SH-SY5Y (cell line): ENCODE data around the gene GPRC5A.

Experiments
- GATA2 ChIP-seq: IDR thresholded peaks from 2 replicates; pipeline ENCODE4 v1.6.1; 2011; ENCODE audit warnings: mild to moderate bottlenecking, low read depth, low read length
- GATA3 ChIP-seq: IDR thresholded peaks from 2 replicates; pipeline ENCODE4 v1.6.1; 2011; ENCODE audit warnings: low read depth, mild to moderate bottlenecking, low read length, moderate library complexity

DNA sequence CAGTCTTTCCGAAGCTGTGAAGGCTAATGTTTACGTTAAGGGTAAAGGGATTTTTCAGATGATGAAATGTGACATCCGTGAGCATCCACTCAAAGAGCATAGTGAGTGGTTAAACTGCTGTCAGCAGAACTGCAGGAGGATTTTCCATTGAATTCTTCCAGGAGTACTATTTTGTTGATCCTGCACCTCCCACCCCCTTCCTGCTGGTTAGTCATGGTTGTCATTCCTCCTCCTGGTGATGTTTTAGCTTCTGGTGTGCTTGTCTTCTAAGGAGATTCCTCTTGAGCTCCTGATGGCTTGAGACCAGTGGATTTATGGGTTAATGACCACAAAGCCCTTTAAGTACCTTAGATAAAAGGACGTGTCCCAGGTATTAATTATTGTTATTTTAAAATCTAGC, 63.0 kb downstream of the GPRC5A start:
- no peak for TF ChIP-seq GATA2
- no peak for TF ChIP-seq GATA3
